Measurements from ENCODE around the gene IRF2BP1.
"Not testable (repeated sequence)": the region's sequence is repeated elsewhere in the genome, so short reads cannot be mapped to it uniquely, and the experiment has no call there.

Gene IRF2BP1

GRCh38 chr19:45881082-45881908 is 4.6 kb downstream of the IRF2BP1 start:
- DNase-seq, result no peak

- DNase-seq, result no peak
Observed at GRCh38 chr19:45879971-45880370, 6.0 kb downstream of the IRF2BP1 start.

- no peak for DNase-seq
Observed at GRCh38 chr19:45879055-45879454, 6.9 kb downstream of the IRF2BP1 start.

- no peak for DNase-seq
Observed at GRCh38 chr19:45878043-45878794, 7.7 kb downstream of the IRF2BP1 start.

- DNase-seq, result peak; percentile 65
Observed at GRCh38 chr19:45876411-45877197, 9.3 kb downstream of the IRF2BP1 start.

- DNase-seq, result no peak
Observed at GRCh38 chr19:45876161-45876410, 9.9 kb downstream of the IRF2BP1 start.

GRCh38 chr19:45874620-45874966 is 11.3 kb downstream of the IRF2BP1 start:
- no peak for DNase-seq

GRCh38 chr19:45873219-45873772 is 12.6 kb downstream of the IRF2BP1 start:
- DNase-seq, result no peak

GRCh38 chr19:45872095-45872919 is 13.6 kb downstream of the IRF2BP1 start:
- DNase-seq, result no peak

- no peak for DNase-seq
Observed at GRCh38 chr19:45870798-45871197, 15.1 kb downstream of the IRF2BP1 start.

GRCh38 chr19:45867241-45867640 is 18.7 kb downstream of the IRF2BP1 start:
- not testable (repeated sequence) for DNase-seq

- no peak for DNase-seq
Observed at GRCh38 chr19:45866400-45867176, 19.4 kb downstream of the IRF2BP1 start.

- no peak for DNase-seq
Observed at GRCh38 chr19:45865269-45865948, 20.5 kb downstream of the IRF2BP1 start.

GRCh38 chr19:45864629-45865082 is 21.3 kb downstream of the IRF2BP1 start:
- no peak for DNase-seq

- DNase-seq, result no peak
Observed at GRCh38 chr19:45863840-45864628, 21.9 kb downstream of the IRF2BP1 start, which contains the start of gene FOXA3. FOXA3 (plus strand) TSS chr19:45864326; CDS start chr19:45864457, 131 bp downstream.

- no peak for DNase-seq
Observed at GRCh38 chr19:45863335-45863839, 22.6 kb downstream of the IRF2BP1 start.

GRCh38 chr19:45862564-45863334 is 23.2 kb downstream of the IRF2BP1 start, which contains the start of gene SYMPK:
SYMPK (minus strand) TSS chr19:45863147; CDS start chr19:45854495, 8,652 bp downstream.
- peak; percentile 98 for DNase-seq

- DNase-seq, result no peak
Observed at GRCh38 chr19:45862271-45862563, 23.7 kb downstream of the IRF2BP1 start.

Measured in GDM1 (cell line).